ENCODE measurements around the gene SNX22. TPM values are rescaled to one million over a fixed set of nuclear protein-coding genes. Genes with fewer than 3 reads are reported as not detected.

The SNX22 gene
- total RNA-seq, 1 experiment from 2014 or later, result 0.91 TPM

DNA sequence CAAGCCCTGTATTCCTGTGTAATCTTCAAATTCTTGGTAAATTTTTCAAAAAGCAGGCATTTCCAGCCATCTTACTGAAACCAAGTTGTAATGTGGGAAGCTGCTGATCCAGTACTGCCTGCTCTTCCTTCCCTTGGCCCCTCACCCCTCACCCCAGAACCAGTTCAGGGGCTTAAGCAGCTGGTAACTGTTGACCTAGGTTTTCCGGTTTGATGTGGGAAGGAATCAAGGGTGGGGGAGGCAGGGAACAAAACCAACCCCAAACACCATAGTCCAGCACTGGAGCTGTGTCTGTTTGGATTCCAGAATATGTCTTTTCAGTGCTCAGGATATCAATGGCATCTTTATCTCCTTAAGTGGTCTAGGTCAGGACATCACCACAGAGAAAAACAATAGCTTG, 29.1 kb upstream of the SNX22 start:
- Mint-ChIP-seq H3K27me3 (ENCODE audit: insufficient read depth, unreplicated experiment) (no peaks in the 10 kb centered on the region), H3K4me1 (ENCODE audit: low read depth, unreplicated experiment) (no peaks in the 10 kb centered on the region), H3K9me3 (ENCODE audit: unreplicated experiment) (no peaks in the 10 kb centered on the region), H3K36me3 (ENCODE audit: insufficient read depth, unreplicated experiment) (peaks cover 47% of the 10 kb centered on the region), H3K27ac (ENCODE audit: unreplicated experiment) (no peak overlapping the region), H3K4me3 (ENCODE audit: unreplicated experiment) (no peak overlapping the region)
- CTCF ChIA-PET, result no interaction called here
- H3K36me3 ChIP-seq (ENCODE audit: control insufficient read depth, insufficient read depth, low read length), result no peaks in the 10 kb centered on the region; the same call in 1 of the 2 replicates
- DNase-seq, result no peak
- POLR2A ChIA-PET, result no interaction called here
- no peaks in the 10 kb centered on the region for H3K4me1 ChIP-seq
- TF ChIP-seq, protein P1, sequence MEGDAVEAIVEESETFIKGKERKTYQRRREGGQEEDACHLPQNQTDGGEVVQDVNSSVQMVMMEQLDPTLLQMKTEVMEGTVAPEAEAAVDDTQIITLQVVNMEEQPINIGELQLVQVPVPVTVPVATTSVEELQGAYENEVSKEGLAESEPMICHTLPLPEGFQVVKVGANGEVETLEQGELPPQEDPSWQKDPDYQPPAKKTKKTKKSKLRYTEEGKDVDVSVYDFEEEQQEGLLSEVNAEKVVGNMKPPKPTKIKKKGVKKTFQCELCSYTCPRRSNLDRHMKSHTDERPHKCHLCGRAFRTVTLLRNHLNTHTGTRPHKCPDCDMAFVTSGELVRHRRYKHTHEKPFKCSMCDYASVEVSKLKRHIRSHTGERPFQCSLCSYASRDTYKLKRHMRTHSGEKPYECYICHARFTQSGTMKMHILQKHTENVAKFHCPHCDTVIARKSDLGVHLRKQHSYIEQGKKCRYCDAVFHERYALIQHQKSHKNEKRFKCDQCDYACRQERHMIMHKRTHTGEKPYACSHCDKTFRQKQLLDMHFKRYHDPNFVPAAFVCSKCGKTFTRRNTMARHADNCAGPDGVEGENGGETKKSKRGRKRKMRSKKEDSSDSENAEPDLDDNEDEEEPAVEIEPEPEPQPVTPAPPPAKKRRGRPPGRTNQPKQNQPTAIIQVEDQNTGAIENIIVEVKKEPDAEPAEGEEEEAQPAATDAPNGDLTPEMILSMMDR (IDR thresholded peaks at IDR 0.05; ENCODE audit: insufficient read depth in 1 of 2, low read depth in 1 of 2, low read length in 1 of 2, severe bottlenecking in 1 of 2, unreplicated experiment in 1 of 2), result no peak
- intact Hi-C loops (cut with micrococcal nuclease; ENCODE audit: unreplicated experiment), result no loop called here
- H3K9me3 ChIP-seq, result no peaks in the 10 kb centered on the region
- H3K27me3 ChIP-seq (replicated peaks; ENCODE audit: control insufficient read depth, insufficient read depth, low read length), result no peaks in the 10 kb centered on the region
- H3K4me3 ChIP-seq (ENCODE audit: low read depth, low read length), result no peak overlapping the region
- BruUV-seq (replicated peaks), result no TSS peak

DNA sequence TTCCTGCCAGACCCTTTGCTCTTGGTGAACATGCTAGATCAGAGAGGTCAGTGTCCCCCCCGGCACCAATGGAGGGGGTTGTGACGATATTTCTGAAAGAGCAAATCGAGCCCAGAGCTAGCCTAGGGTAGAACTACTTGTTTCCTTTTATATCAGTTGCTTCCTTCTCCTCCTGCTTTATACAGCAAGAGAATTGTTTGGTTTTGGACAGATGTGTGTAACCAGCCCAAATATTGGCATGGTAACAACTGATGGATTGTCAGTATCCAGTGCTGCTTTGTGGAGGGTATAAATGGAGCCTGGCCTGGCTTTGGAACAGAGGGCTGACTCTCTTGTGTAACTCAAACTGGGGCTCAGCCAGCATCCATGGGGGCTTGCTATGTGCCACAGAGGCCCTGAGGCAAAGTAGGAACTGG, 28.6 kb upstream of the SNX22 start:
- Mint-ChIP-seq H3K9me3 (ENCODE audit: unreplicated experiment) (no peaks in the 10 kb centered on the region), H3K27ac (ENCODE audit: unreplicated experiment) (no peak overlapping the region), H3K27me3 (ENCODE audit: insufficient read depth, unreplicated experiment) (no peaks in the 10 kb centered on the region), H3K4me3 (ENCODE audit: unreplicated experiment) (no peak overlapping the region), H3K36me3 (ENCODE audit: insufficient read depth, unreplicated experiment) (peaks cover 47% of the 10 kb centered on the region), H3K4me1 (ENCODE audit: low read depth, unreplicated experiment) (no peaks in the 10 kb centered on the region)
- Histone ChIP-seq H3K27me3 (replicated peaks; ENCODE audit: control insufficient read depth, insufficient read depth, low read length) (no peaks in the 10 kb centered on the region), H3K4me1 (no peaks in the 10 kb centered on the region), H3K9me3 (no peaks in the 10 kb centered on the region), H3K4me3 (ENCODE audit: low read depth, low read length) (no peak overlapping the region), H3K36me3 (ENCODE audit: control insufficient read depth, insufficient read depth, low read length) (no peaks in the 10 kb centered on the region; the same call in 1 of the 2 replicates)
- TF ChIP-seq, protein P1 (IDR thresholded peaks at IDR 0.05; ENCODE audit: insufficient read depth in 1 of 2, low read depth in 1 of 2, low read length in 1 of 2, severe bottlenecking in 1 of 2, unreplicated experiment in 1 of 2), result no peak
- ChIA-PET CTCF (no interaction called here), POLR2A (no interaction called here)
- intact Hi-C loops (cut with micrococcal nuclease; ENCODE audit: unreplicated experiment), result no loop called here
- DNase-seq, result no peak
- no TSS peak for BruUV-seq (replicated peaks)

- H3K27me3 Mint-ChIP-seq (ENCODE audit: insufficient read depth, unreplicated experiment), result no peaks in the 10 kb centered on the region
- H3K4me1 Mint-ChIP-seq (ENCODE audit: low read depth, unreplicated experiment), result no peaks in the 10 kb centered on the region
- no peak overlapping the region for H3K27ac Mint-ChIP-seq (ENCODE audit: unreplicated experiment)
- TF ChIP-seq, protein P1 (IDR thresholded peaks at IDR 0.05; ENCODE audit: insufficient read depth in 1 of 2, low read depth in 1 of 2, low read length in 1 of 2, severe bottlenecking in 1 of 2, unreplicated experiment in 1 of 2), result no peak
- POLR2A ChIA-PET, result no interaction called here
- Histone ChIP-seq H3K27me3 (replicated peaks; ENCODE audit: control insufficient read depth, insufficient read depth, low read length) (no peaks in the 10 kb centered on the region), H3K9me3 (no peaks in the 10 kb centered on the region), H3K36me3 (ENCODE audit: control insufficient read depth, insufficient read depth, low read length) (no peaks in the 10 kb centered on the region), H3K4me1 (no peaks in the 10 kb centered on the region), H3K4me3 (ENCODE audit: low read depth, low read length) (no peak overlapping the region)
- peaks cover 36% of the 10 kb centered on the region for H3K36me3 Mint-ChIP-seq (ENCODE audit: insufficient read depth, unreplicated experiment)
- no TSS peak for BruUV-seq (replicated peaks)
- no peak overlapping the region for H3K4me3 Mint-ChIP-seq (ENCODE audit: unreplicated experiment)
- CTCF ChIA-PET, result no interaction called here
- DNase-seq, result no peak
- intact Hi-C loops (cut with micrococcal nuclease; ENCODE audit: unreplicated experiment), result no loop called here
- no peaks in the 10 kb centered on the region for H3K9me3 Mint-ChIP-seq (ENCODE audit: unreplicated experiment)
Measured at GRCh38 chr15:64125978-64126377, 25.6 kb upstream of the SNX22 start.

All from Caco-2 (cell line).